SK-N-SH (cell line): ENCODE results near the gene ENTPD3. TPM values are rescaled to one million over a fixed set of nuclear protein-coding genes. Genes with fewer than 3 reads are reported as not detected.

Source experiments
- CTCF ChIA-PET: fragments of 300-600, 350-600 bp; formaldehyde crosslinking; extraction: SDS; loops from one replicate; lab custom pipeline; 2021; lab: Yijun Ruan, JAX
- POLR2A ChIA-PET: fragments of 350-600 bp; sonication (Branson Sonifier 250); formaldehyde crosslinking; extraction: SDS; loops from one replicate; lab custom pipeline; 2020; ENCODE audit warnings: antibody characterized with exemption, inconsistent platforms; lab: Yijun Ruan, JAX
- DNase-seq: peaks from one replicate; pipeline ENCODE4 v3.0.0; 2012
- H2AFZ ChIP-seq: fragments of 200-600 bp; sonication (generic); 2 replicates; pipeline ENCODE4 v1.8.1; 2016; ENCODE audit warnings: antibody characterized with exemption, mild to moderate bottlenecking, low read depth
- H3F3A ChIP-seq: fragments of 200-600 bp; sonication (generic); replicated peaks from 2 replicates; pipeline ENCODE3; 2016; ENCODE audit warnings: antibody characterized with exemption, mild to moderate bottlenecking; ENCODE audit not compliant: insufficient read depth
- H3K27ac ChIP-seq, 2 experiments: fragments of 200-500 bp in 1 of 2; fragments of 200-600 bp in 1 of 2; sonication (Bioruptor generic) in 1 of 2; sonication (generic), shearing (Covaris generic) in 1 of 2; 2 replicates each; pipeline versions ENCODE4 v1.5.1 to v1.6.1; 2014 to 2016; ENCODE audit warnings: low read depth in 2 of 2, inconsistent platforms in 1 of 2, low read length in 1 of 2, mild to moderate bottlenecking in 1 of 2, mixed read lengths in 1 of 2
- H3K27me3 ChIP-seq: fragments of 200-600 bp; sonication (generic), shearing (Covaris generic); 2 replicates; pipeline ENCODE4 v1.6.1; 2016; ENCODE audit warnings: mixed run types; ENCODE audit not compliant: insufficient read depth
- H3K36me3 ChIP-seq, 2 experiments: fragments of 200-500 bp in 1 of 2; fragments of 200-600 bp in 1 of 2; sonication (Bioruptor generic) in 1 of 2; sonication (generic) in 1 of 2; replicated peaks in 1 of 2; 2 replicates each; pipeline versions ENCODE3 to v1.5.1; 2014 to 2016; ENCODE audit warnings: low read length in 1 of 2, mild to moderate bottlenecking in 1 of 2; ENCODE audit not compliant: insufficient read depth in 2 of 2, control insufficient read depth in 1 of 2
- H3K4me1 ChIP-seq, 2 experiments: fragments of 200-500 bp in 1 of 2; fragments of 200-600 bp in 1 of 2; sonication (Bioruptor generic) in 1 of 2; sonication (generic), shearing (Covaris generic) in 1 of 2; 2 replicates each; pipeline versions ENCODE4 v1.5.1 to v1.6.1; 2014 to 2016; ENCODE audit warnings: low read depth in 1 of 2, low read length in 1 of 2, mixed run types in 1 of 2; ENCODE audit not compliant: insufficient read depth in 2 of 2, control insufficient read depth in 1 of 2
- H3K4me2 ChIP-seq: fragments of 200-600 bp; sonication (generic), shearing (Covaris generic); 2 replicates; pipeline ENCODE4 v1.6.1; 2017; ENCODE audit warnings: mixed run types
- H3K4me3 ChIP-seq, 2 experiments: fragments of 200-500 bp in 1 of 2; fragments of 200-600 bp in 1 of 2; sonication (Bioruptor generic) in 1 of 2; sonication (generic), shearing (Covaris generic) in 1 of 2; 2 replicates each; pipeline versions ENCODE4 v1.5.1 to v1.8.1; 2014 to 2016; ENCODE audit warnings: low read depth in 2 of 2, inconsistent platforms in 1 of 2, low read length in 1 of 2, mild to moderate bottlenecking in 1 of 2, mixed read lengths in 1 of 2, moderate library complexity in 1 of 2
- H3K79me2 ChIP-seq: fragments of 200-600 bp; sonication (generic); 2 replicates; pipeline ENCODE4 v1.8.1; 2017; ENCODE audit warnings: mild to moderate bottlenecking; ENCODE audit not compliant: insufficient read depth
- H3K9ac ChIP-seq: fragments of 200-600 bp; sonication (generic); 2 replicates; pipeline ENCODE4 v1.6.1; 2017; ENCODE audit warnings: mixed run types
- H3K9me2 ChIP-seq: fragments of 200-600 bp; sonication (generic); 2 replicates; pipeline ENCODE4 v1.6.1; 2017; ENCODE audit warnings: mixed run types
- H3K9me3 ChIP-seq: fragments of 200-600 bp; sonication (generic); 2 replicates; pipeline ENCODE4 v1.6.1; 2017; ENCODE audit warnings: mixed run types, mild to moderate bottlenecking, moderate library complexity
- H4K20me1 ChIP-seq: fragments of 200-600 bp; sonication (generic); 2 replicates; pipeline ENCODE4 v1.6.1; 2017; ENCODE audit warnings: mild to moderate bottlenecking, mixed run types; ENCODE audit not compliant: insufficient read depth
- CHD2 ChIP-seq: fragments of 150-350 bp; IDR thresholded peaks from 2 replicates; pipeline ENCODE4 v1.6.1; 2018; ENCODE audit warnings: low read length; ENCODE audit not compliant: partially characterized antibody
- EP300 ChIP-seq, 2 experiments: IDR thresholded peaks; 2 replicates each; pipeline versions ENCODE4 v1.4.0 to v1.6.1; 2012; ENCODE audit warnings: borderline replicate concordance in 1 of 2, low read depth in 1 of 2, low read length in 1 of 2
- EZH2phosphoT487 ChIP-seq: fragments of 200-600 bp; sonication (generic); IDR thresholded peaks from 2 replicates; pipeline ENCODE4 v1.6.1; 2017; ENCODE audit warnings: low read depth, mixed run types, mild to moderate bottlenecking, antibody characterized with exemption, moderate library complexity, borderline replicate concordance
- FOXJ3 ChIP-seq: sonication (generic); formaldehyde crosslinking; IDR thresholded peaks from 2 replicates; pipeline ENCODE4 v1.5.1; 2020; ENCODE audit warnings: mild to moderate bottlenecking, missing genetic modification reagents
- GATA2 ChIP-seq: sonication (generic); formaldehyde crosslinking; IDR thresholded peaks from 2 replicates; pipeline ENCODE4 v1.5.0; 2020; ENCODE audit warnings: mild to moderate bottlenecking, missing genetic modification reagents
- IRF3 ChIP-seq: fragments of 150-350 bp; IDR thresholded peaks from 2 replicates; pipeline ENCODE4 v1.6.1; 2016; ENCODE audit warnings: mild to moderate bottlenecking, low read depth, low read length
- JUND ChIP-seq: IDR thresholded peaks from 2 replicates; pipeline ENCODE4 v1.4.0; 2012
- MAX ChIP-seq: IDR thresholded peaks from 2 replicates; pipeline ENCODE4 v1.4.0; 2012; ENCODE audit warnings: low read depth
- MXI1 ChIP-seq: IDR thresholded peaks from 2 replicates; pipeline ENCODE4 v1.6.1; 2012; ENCODE audit warnings: mild to moderate bottlenecking, low read depth, low read length, improper control_type of control experiment
- NFIC ChIP-seq: IDR thresholded peaks from 2 replicates; pipeline ENCODE4 v1.4.0; 2012; ENCODE audit warnings: borderline replicate concordance
- NRF1 ChIP-seq: IDR thresholded peaks from 2 replicates; pipeline ENCODE4 v1.6.1; 2012; ENCODE audit warnings: low read depth, mild to moderate bottlenecking, low read length
- PBX3 ChIP-seq: IDR thresholded peaks from 2 replicates; pipeline ENCODE4; 2012
- POLR2AphosphoS5 ChIP-seq: IDR thresholded peaks from 2 replicates; pipeline ENCODE4 v1.6.1; 2012; ENCODE audit warnings: low read depth, low read length
- SIN3A ChIP-seq: IDR thresholded peaks from 2 replicates; pipeline ENCODE4 v1.6.1; 2012; ENCODE audit warnings: low read depth, mild to moderate bottlenecking, low read length, moderate library complexity, borderline replicate concordance
- SMC3 ChIP-seq: IDR thresholded peaks from 2 replicates; pipeline ENCODE4 v1.6.1; 2012; ENCODE audit warnings: low read depth, low read length, improper control_type of control experiment
- TAF1 ChIP-seq: IDR thresholded peaks from 2 replicates; pipeline ENCODE4 v1.6.1; 2012; ENCODE audit warnings: low read depth, mild to moderate bottlenecking, low read length, moderate library complexity, borderline replicate concordance
- TCF12 ChIP-seq: IDR thresholded peaks from 2 replicates; pipeline ENCODE4 v1.4.0; 2012
- TEAD4 ChIP-seq: IDR thresholded peaks from 2 replicates; pipeline ENCODE4 v1.4.0; 2012; ENCODE audit warnings: mild to moderate bottlenecking, borderline replicate concordance; ENCODE audit not compliant: insufficient read depth
- USF1 ChIP-seq: IDR thresholded peaks from 2 replicates; pipeline ENCODE4 v1.4.0; 2012; ENCODE audit warnings: low read depth, borderline replicate concordance
- ZBTB33 ChIP-seq: IDR thresholded peaks from 2 replicates; pipeline ENCODE4 v1.4.0; 2012; ENCODE audit warnings: low read depth, borderline replicate concordance
- WGBS: methylation state at CpG from one replicate; pipeline ENCODE4 v1.1.6; 2017; ENCODE audit warnings: low lambda C conversion rate; 5-methylcytosine and 5-hydroxymethylcytosine counted together
- polyA plus RNA-seq, 3 experiments: library from polyadenylated mRNA; depleted of rRNA; stranded (reverse); fragments of >200 nt; gene quantifications; 2 replicates each; pipeline ENCODE4 v1.2.3, GENCODE V29; 2012

Gene ENTPD3
- polyA plus RNA-seq, 1 of the 3 experiments (the other 2 are of a cell fraction) = 0.02 TPM

GRCh38 chr3:40464339-40465110 lies 77.5 kb downstream of the ENTPD3 start:
- Histone ChIP-seq H3F3A (peaks cover 63% of the 10 kb centered on the region), H3K4me2 (no peak overlapping the region), H3K4me3 (no peak overlapping the region), H3K9me3 (no peaks in the 10 kb centered on the region), H3K27me3 (no peaks in the 10 kb centered on the region), H3K36me3 (peaks cover 32 to 47% of the 10 kb centered on the region in 2 experiments), H3K79me2 (peaks cover 19% of the 10 kb centered on the region), H2AFZ (no peak overlapping the region), H3K4me1 (no peaks in the 10 kb centered on the region), H3K27ac (no peak overlapping the region; a peak in 1 of 4 replicates), H4K20me1 (peaks cover 16% of the 10 kb centered on the region), H3K9ac (no peak overlapping the region), H3K9me2 (no peaks in the 10 kb centered on the region)
- ChIA-PET CTCF (interaction anchor here (1.0 kb wide), 1 partner anchor 14 kb away, joined by 3 read pairs; no protein-coding TSS in a partner anchor), POLR2A (interaction anchor here (1.3 to 1.5 kb wide), 2 partner anchors 11 to 41 kb away, joined by 4 read pairs; partner anchors contain the start of gene ZNF620)
- no peak for DNase-seq
- WGBS = 89% methylated on average over 8 of the region's 9 CpGs
- TF ChIP-seq POLR2AphosphoS5 (peak; percentile 58), CHD2 (no peak), EZH2phosphoT487 (no peak), MAX (no peak), FOXJ3 (no peak), GATA2 (no peak), NRF1 (no peak), SIN3A (no peak), EP300 (IDR thresholded peaks at IDR 0.05; ENCODE audit: borderline replicate concordance in 1 of 2, low read depth in 1 of 2, low read length in 1 of 2) (no peak), USF1 (no peak), SMC3 (no peak), IRF3 (no peak), NFIC (0 out of 2 replicates have a peak, but pooled peaks have one; percentile 6), JUND (no peak)

GRCh38 chr3:40465111-40465407 lies 78.1 kb downstream of the ENTPD3 start:
- CTCF ChIA-PET = no interaction called here
- Histone ChIP-seq H3K9me2 (no peaks in the 10 kb centered on the region), H3K9ac (no peak overlapping the region), H3K27ac (no peak overlapping the region), H3K79me2 (peaks cover 14% of the 10 kb centered on the region), H3K4me2 (no peak overlapping the region), H4K20me1 (peaks cover 13% of the 10 kb centered on the region), H3K9me3 (no peaks in the 10 kb centered on the region), H3F3A (peaks cover 60% of the 10 kb centered on the region), H3K36me3 (peaks cover 29 to 44% of the 10 kb centered on the region in 2 experiments), H3K4me1 (no peaks in the 10 kb centered on the region), H2AFZ (no peak overlapping the region), H3K4me3 (no peak overlapping the region), H3K27me3 (no peaks in the 10 kb centered on the region)
- POLR2A ChIA-PET = interaction anchor here (1.5 kb wide), 1 partner anchor 12 kb away, joined by 4 read pairs; no protein-coding TSS in a partner anchor
- 95% methylated on average over 4 of the region's 4 CpGs for WGBS
- DNase-seq = no peak
- TF ChIP-seq MXI1 (no peak), CHD2 (no peak), GATA2 (no peak), USF1 (no peak), TCF12 (no peak), PBX3 (no peak), TEAD4 (no peak), ZBTB33 (no peak), TAF1 (no peak), SIN3A (no peak)
